ENCODE results near the gene TEX26.

TEX26 gene

GRCh38 chr13:30982506-30982905 is 50.0 kb downstream of the TEX26 start:
- no peak for DNase-seq

GRCh38 chr13:30982906-30983305 is 50.5 kb downstream of the TEX26 start:
- DNase-seq: no peak

GRCh38 chr13:30983431-30983830 is 51.0 kb downstream of the TEX26 start:
- DNase-seq: no peak

GRCh38 chr13:30984620-30985019 is 52.2 kb downstream of the TEX26 start:
- no peak for DNase-seq

- DNase-seq: no peak
Measured at GRCh38 chr13:30985637-30986205, 53.3 kb downstream of the TEX26 start.

GRCh38 chr13:30991184-30991583 is 58.7 kb downstream of the TEX26 start:
- no peak for DNase-seq

GRCh38 chr13:30991922-30992321 is 59.5 kb downstream of the TEX26 start:
- DNase-seq: no peak

- DNase-seq: no peak
Measured at GRCh38 chr13:30995331-30995730, 62.9 kb downstream of the TEX26 start.

GRCh38 chr13:30997697-30998096 is 65.2 kb downstream of the TEX26 start:
- DNase-seq: no peak

GRCh38 chr13:30998136-30999088 is 66.0 kb downstream of the TEX26 start:
- no peak for DNase-seq

- DNase-seq: no peak
Measured at GRCh38 chr13:31000889-31001288, 68.4 kb downstream of the TEX26 start.

GRCh38 chr13:31001647-31002046 is 69.2 kb downstream of the TEX26 start:
- no peak for DNase-seq

- DNase-seq: no peak
Measured at GRCh38 chr13:31005066-31005465, 72.6 kb downstream of the TEX26 start.

GRCh38 chr13:31007417-31007816 is 75.0 kb downstream of the TEX26 start:
- DNase-seq: no peak

GRCh38 chr13:31008400-31009115 is 76.1 kb downstream of the TEX26 start:
- no peak for DNase-seq

GRCh38 chr13:31009166-31009565 is 76.7 kb downstream of the TEX26 start:
- DNase-seq: no peak

GRCh38 chr13:31010296-31010695 is 77.8 kb downstream of the TEX26 start:
- DNase-seq: no peak

GRCh38 chr13:31011193-31011860 is 78.9 kb downstream of the TEX26 start:
- DNase-seq: no peak

- no peak for DNase-seq
Measured at GRCh38 chr13:31011901-31012654, 79.6 kb downstream of the TEX26 start.

- DNase-seq: no peak
Measured at GRCh38 chr13:31012655-31013024, 80.2 kb downstream of the TEX26 start.

- DNase-seq: no peak
Measured at GRCh38 chr13:31014456-31014855, 82.0 kb downstream of the TEX26 start.

- DNase-seq: no peak
Measured at GRCh38 chr13:31015199-31015598, 82.7 kb downstream of the TEX26 start.

Data from DMS 273 treated with DMSO at 0.1 percent for 48 hours (cell line).